Bronchial epithelial cell (primary cell): Measurements from ENCODE around the gene CNTNAP2. TPM values are rescaled to one million over a fixed set of nuclear protein-coding genes. Genes with fewer than 3 reads are reported as not detected.

Experiments used
- DNase-seq: peaks from one replicate; pipeline ENCODE4 v3.0.0-alpha.2; 2010; ENCODE audit warnings: low read depth
- FAIRE-seq: peaks from 2 replicates; lab custom pipeline; 2011; peaks lifted over from hg19 to GRCh38; lab: Jason Lieb, UNC
- H3K27me3 ChIP-seq: 2 replicates; pipeline ENCODE4 v1.5.1; 2011; ENCODE audit warnings: low read length; ENCODE audit not compliant: control insufficient read depth, insufficient read depth
- H3K36me3 ChIP-seq: 2 replicates; pipeline ENCODE4 v1.5.1; 2011; ENCODE audit warnings: low read length; ENCODE audit not compliant: control insufficient read depth, insufficient read depth
- H3K4me3 ChIP-seq: 2 replicates; pipeline ENCODE4 v1.5.1; 2011; ENCODE audit warnings: mild to moderate bottlenecking, low read depth, low read length, control low read depth
- CTCF ChIP-seq: IDR thresholded peaks from 2 replicates; pipeline ENCODE4 v1.5.1; 2011; ENCODE audit warnings: mild to moderate bottlenecking, moderate library complexity, low read length, control low read depth, inconsistent platforms; ENCODE audit not compliant: insufficient read depth, severe bottlenecking
- total RNA-seq: library from RNA; depleted of rRNA; stranded (reverse); fragments of >200 nt; gene quantifications from 2 replicates; pipeline ENCODE4 v1.2.1, GENCODE V29; 2014

Gene CNTNAP2
- total RNA-seq, 1 donor from 2014 or later = 0.26 TPM

- H3K27me3 ChIP-seq = no peaks in the 10 kb centered on the region
- no peak for FAIRE-seq
- TF ChIP-seq CTCF = no peak
- H3K36me3 ChIP-seq = no peaks in the 10 kb centered on the region
- peak; percentile 14 for DNase-seq
- no peak overlapping the region for H3K4me3 ChIP-seq
Measured at GRCh38 chr7:148185041-148185440, 2068.4 kb downstream of the CNTNAP2 start.

GRCh38 chr7:148187471-148187870 is 2070.9 kb downstream of the CNTNAP2 start:
- Histone ChIP-seq H3K27me3 (no peaks in the 10 kb centered on the region), H3K4me3 (no peak overlapping the region), H3K36me3 (no peaks in the 10 kb centered on the region)
- no peak for TF ChIP-seq CTCF
- FAIRE-seq = no peak
- DNase-seq = no peak

DNA sequence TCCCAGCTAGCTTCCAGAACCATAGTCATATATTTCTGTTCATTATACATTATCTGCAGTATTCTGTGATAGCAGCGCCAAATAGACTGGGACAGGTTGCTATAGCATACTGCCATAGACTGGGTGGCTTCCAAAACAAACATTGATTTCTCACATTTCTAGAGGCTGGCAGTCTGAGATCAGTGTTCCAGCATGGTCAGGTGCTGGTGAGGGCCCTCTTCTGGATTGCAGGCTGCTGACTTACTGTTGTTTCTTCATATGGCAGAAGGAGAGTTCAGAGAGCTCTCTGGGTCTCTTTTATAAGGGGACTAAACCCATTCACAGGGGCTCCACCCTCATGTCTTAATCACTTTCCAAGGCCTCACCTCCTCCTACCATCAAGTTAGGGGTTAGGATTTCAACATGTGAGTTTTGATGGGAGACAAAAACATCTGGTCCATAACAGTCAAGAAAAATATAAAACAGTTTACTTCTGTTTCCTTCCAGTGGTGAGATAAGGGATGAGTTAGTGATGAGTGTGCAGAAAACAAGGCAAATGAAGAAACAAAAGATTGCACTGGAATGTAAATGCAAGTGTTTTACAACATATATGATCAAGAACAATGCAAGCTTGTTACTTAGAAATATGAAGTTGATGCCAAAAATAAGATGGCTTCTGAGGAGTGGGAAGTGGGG is 2074.9 kb downstream of the CNTNAP2 start:
- Histone ChIP-seq H3K4me3 (no peak overlapping the region), H3K36me3 (no peaks in the 10 kb centered on the region), H3K27me3 (no peaks in the 10 kb centered on the region)
- TF ChIP-seq CTCF = no peak
- FAIRE-seq (no peak), DNase-seq (no peak)

- H3K4me3 ChIP-seq = no peak overlapping the region
- DNase-seq = no peak
- no peaks in the 10 kb centered on the region for H3K36me3 ChIP-seq
- no peak for TF ChIP-seq CTCF
- no peak for FAIRE-seq
- H3K27me3 ChIP-seq = no peaks in the 10 kb centered on the region
Measured at GRCh38 chr7:148192491-148192890, 2075.9 kb downstream of the CNTNAP2 start.

GRCh38 chr7:148201992-148202391 is 2085.4 kb downstream of the CNTNAP2 start:
- FAIRE-seq = no peak
- Histone ChIP-seq H3K4me3 (no peak overlapping the region), H3K27me3 (no peaks in the 10 kb centered on the region), H3K36me3 (no peaks in the 10 kb centered on the region)
- DNase-seq = no peak
- TF ChIP-seq CTCF = no peak
